GM12878 (cell line): Measurements from ENCODE around the gene MTHFR. TPM values are rescaled to one million over a fixed set of nuclear protein-coding genes. Genes with fewer than 3 reads are reported as not detected.
A peak's percentile ranks its signal among the peaks of the same experiment; 100 is the strongest.

Source experiments
- ATAC-seq: fragments of 200-7000 bp; cut with Tn5 transposase; 3 replicates; pipeline ENCODE4 v1.9.1; 2020; ENCODE audit warnings: mild to moderate bottlenecking, moderate library complexity
- BruUV-seq: library from RNA; stranded (reverse); fragments of 400-500 nt; replicated peaks from 2 replicates; lab custom pipeline; 2021; lab: Mats Ljungman, UMichigan
- CTCF ChIA-PET: fragments of 300-600 bp; sonication (Branson Sonifier 250); formaldehyde crosslinking; extraction: SDS; loops from one replicate; lab custom pipeline; 2021; ENCODE audit warnings: inconsistent platforms; lab: Yijun Ruan, JAX
- POLR2A ChIA-PET: fragments of 350-600 bp; formaldehyde crosslinking; extraction: SDS; loops from one replicate; lab custom pipeline; 2021; ENCODE audit warnings: inconsistent platforms; lab: Charles Lee
- RAD21 ChIA-PET: fragments of 300-600 bp; sonication (Branson Sonifier 250); formaldehyde crosslinking; loops from one replicate; lab custom pipeline; 2023; ENCODE audit warnings: antibody characterized with exemption; ENCODE audit not compliant: unreplicated experiment; lab: Charles Lee
- SMC1A ChIA-PET: fragments of 300-600 bp; sonication (Branson Sonifier 250); formaldehyde crosslinking; loops from one replicate; lab custom pipeline; 2023; ENCODE audit not compliant: unreplicated experiment, uncharacterized antibody; lab: Charles Lee
- DNase-seq: peaks from one replicate; pipeline ENCODE4 v3.0.0-alpha.2; 2011; ENCODE audit warnings: low read depth, low spot score
- FAIRE-seq: peaks from 3 replicates; lab custom pipeline; 2011; peaks lifted over from hg19 to GRCh38; lab: Jason Lieb, UNC
- H2AFZ ChIP-seq: 2 replicates; pipeline ENCODE4 v1.6.0; 2011; ENCODE audit warnings: low read depth, low read length, control low read depth; ENCODE audit not compliant: control insufficient read depth
- H3K27ac ChIP-seq: 2 replicates; pipeline ENCODE4 v1.5.1; 2011; ENCODE audit warnings: control low read depth; ENCODE audit not compliant: control insufficient read depth, insufficient read depth
- H3K27me3 ChIP-seq, 2 experiments: replicated peaks in 1 of 2; 2 replicates each; pipeline versions ENCODE4 v1.6.0 to v1.6.1; 2011; ENCODE audit warnings: low read length in 1 of 2; ENCODE audit not compliant: control insufficient read depth in 2 of 2, insufficient read depth in 2 of 2
- H3K36me3 ChIP-seq, 2 experiments: 2 replicates each; pipeline ENCODE4 v1.5.1; 2011; ENCODE audit warnings: low read length in 1 of 2; ENCODE audit not compliant: control insufficient read depth in 2 of 2, insufficient read depth in 2 of 2
- H3K4me1 ChIP-seq: 2 replicates; pipeline ENCODE4 v1.6.1; 2011; ENCODE audit warnings: mild to moderate bottlenecking, low read length, moderate library complexity, mixed read lengths; ENCODE audit not compliant: control insufficient read depth, insufficient read depth
- H3K4me2 ChIP-seq: 2 replicates; pipeline ENCODE4 v1.6.0; 2011; ENCODE audit warnings: control low read depth; ENCODE audit not compliant: control insufficient read depth, insufficient read depth
- H3K4me3 ChIP-seq: fragments of 200-600 bp; sonication (generic); 2 replicates; pipeline ENCODE4 v1.5.1; 2016
- H3K79me2 ChIP-seq: 2 replicates; pipeline ENCODE4 v1.6.0; 2011; ENCODE audit warnings: low read length; ENCODE audit not compliant: control insufficient read depth, insufficient read depth
- H3K9ac ChIP-seq: 2 replicates; pipeline ENCODE4 v1.8.0; 2011; ENCODE audit warnings: low read length, control low read depth, mixed read lengths; ENCODE audit not compliant: control insufficient read depth, insufficient read depth
- H3K9me3 ChIP-seq: replicated peaks from 3 replicates; pipeline ENCODE4 v1.5.1; 2011; ENCODE audit warnings: mild to moderate bottlenecking, low read length; ENCODE audit not compliant: control insufficient read depth, insufficient read depth
- H4K20me1 ChIP-seq: 2 replicates; pipeline ENCODE4 v1.6.0; 2011; ENCODE audit not compliant: control insufficient read depth, insufficient read depth
- CHD1 ChIP-seq: IDR thresholded peaks from 2 replicates; pipeline ENCODE4 v1.6.1; 2012; ENCODE audit warnings: low read depth, low read length, improper control_type of control experiment
- MEF2B ChIP-seq: fragments of 450-650 bp; IDR thresholded peaks from 2 replicates; pipeline ENCODE4 v1.6.1; 2018; ENCODE audit warnings: mild to moderate bottlenecking, moderate library complexity; ENCODE audit not compliant: partially characterized antibody, poor library complexity, severe bottlenecking
- NFYA ChIP-seq: IDR thresholded peaks from 2 replicates; pipeline ENCODE4 v1.6.1; 2011; ENCODE audit warnings: low read depth, mild to moderate bottlenecking, low read length, improper control_type of control experiment, borderline replicate concordance
- NR2C1 ChIP-seq: fragments of 450-650 bp; IDR thresholded peaks from 2 replicates; pipeline ENCODE4 v1.6.1; 2017; ENCODE audit warnings: antibody characterized with exemption, mild to moderate bottlenecking, moderate library complexity
- NR2F1 ChIP-seq: fragments of 450-650 bp; conservative IDR thresholded peaks from 2 replicates; pipeline ENCODE4 v1.6.1; 2017; ENCODE audit warnings: mild to moderate bottlenecking
- POLR2A ChIP-seq: IDR thresholded peaks from 2 replicates; pipeline ENCODE4 v1.6.1; 2011; ENCODE audit warnings: low read depth, mild to moderate bottlenecking, low read length
- RBBP5 ChIP-seq: fragments of 200-600 bp; sonication (generic); conservative IDR thresholded peaks from 2 replicates; pipeline ENCODE4 v1.6.1; 2016
- STAT1 ChIP-seq: fragments of 450-650 bp; conservative IDR thresholded peaks from 2 replicates; pipeline ENCODE4 v1.6.1; 2014; ENCODE audit warnings: antibody characterized with exemption, mild to moderate bottlenecking
- TAF1 ChIP-seq: IDR thresholded peaks from 2 replicates; pipeline ENCODE4 v1.6.1; 2011; ENCODE audit warnings: mild to moderate bottlenecking, low read depth, low read length, borderline replicate concordance
- ZNF24 ChIP-seq: fragments of 450-650 bp; IDR thresholded peaks from 2 replicates; pipeline ENCODE4 v1.6.1; 2017; ENCODE audit warnings: antibody characterized with exemption, mild to moderate bottlenecking
- ZNF622 ChIP-seq: fragments of 450-650 bp; IDR thresholded peaks from 2 replicates; pipeline ENCODE4 v1.6.1; 2017; ENCODE audit warnings: mild to moderate bottlenecking, inconsistent platforms
- WGBS: methylation state at CpG from one replicate; pipeline ENCODE4 v1.1.6; 2016; ENCODE audit warnings: low lambda C conversion rate; ENCODE audit not compliant: insufficient replicate concordance, insufficient coverage; ENCODE audit errors: missing lambda C conversion rate; 5-methylcytosine and 5-hydroxymethylcytosine counted together
- in situ Hi-C: fragments of 300-500 bp; cut with MboI; formaldehyde crosslinking; loops from 9 replicates; pipeline ENCODE4 v1.14.3; 2018; ENCODE audit warnings: mixed read lengths
- intact Hi-C: fragments of 100-400 bp; cut with micrococcal nuclease; formaldehyde crosslinking; loops from one replicate; pipeline ENCODE4 v1.14.2; 2022; ENCODE audit not compliant: unreplicated experiment
- polyA plus RNA-seq, 11 experiments: library from polyadenylated mRNA; depleted of rRNA in 4 of 11; unstranded in 6 of 11; stranded (reverse) in 5 of 11; fragments of >200 nt; fragmentation: Nextera tagmentation in 4 of 11; fragmentation: Illumina TruSeq in 1 of 11; extraction: Ambion mirVana in 4 of 11; extraction: Trizol in 1 of 11; gene quantifications; 1 replicate in 1 of 11; 2 replicates in 10 of 11; pipeline versions ENCODE4 v1.2.1 to v1.2.3, GENCODE V29; 2011 to 2016; ENCODE audit warnings: inconsistent platforms in 2 of 11, missing spikeins in 2 of 11, low read depth in 1 of 11
- total RNA-seq, 4 experiments: library from RNA; depleted of rRNA in 3 of 4; stranded (reverse); fragments of >200 nt in 3 of 4; fragmentation: Illumina TruSeq in 1 of 4; extraction: Trizol in 1 of 4; gene quantifications; 2 replicates each; pipeline versions ENCODE4 v1.2.1 to v1.2.3, GENCODE V29; 2013 to 2021
- TF ChIP-seq, protein P1 (sequence below): fragments of 450-650 bp; IDR thresholded peaks from 2 replicates; pipeline ENCODE4 v1.6.1; 2014; ENCODE audit warnings: mild to moderate bottlenecking
- TF ChIP-seq, protein P2 (sequence below): IDR thresholded peaks from 2 replicates; pipeline ENCODE4 v1.6.1; 2011; ENCODE audit warnings: borderline replicate concordance, low read depth, mild to moderate bottlenecking, moderate library complexity, mixed read lengths, low read length; ENCODE audit not compliant: insufficient read depth; ENCODE audit errors: extremely low read length

Gene MTHFR
- total and polyA plus RNA-seq, 10 of the 15 experiments (the other 5 are each of a cell fraction or from before 2014, with no cell fraction given), result 1.0 to 16.8 (median 9.4) TPM

DNA sequence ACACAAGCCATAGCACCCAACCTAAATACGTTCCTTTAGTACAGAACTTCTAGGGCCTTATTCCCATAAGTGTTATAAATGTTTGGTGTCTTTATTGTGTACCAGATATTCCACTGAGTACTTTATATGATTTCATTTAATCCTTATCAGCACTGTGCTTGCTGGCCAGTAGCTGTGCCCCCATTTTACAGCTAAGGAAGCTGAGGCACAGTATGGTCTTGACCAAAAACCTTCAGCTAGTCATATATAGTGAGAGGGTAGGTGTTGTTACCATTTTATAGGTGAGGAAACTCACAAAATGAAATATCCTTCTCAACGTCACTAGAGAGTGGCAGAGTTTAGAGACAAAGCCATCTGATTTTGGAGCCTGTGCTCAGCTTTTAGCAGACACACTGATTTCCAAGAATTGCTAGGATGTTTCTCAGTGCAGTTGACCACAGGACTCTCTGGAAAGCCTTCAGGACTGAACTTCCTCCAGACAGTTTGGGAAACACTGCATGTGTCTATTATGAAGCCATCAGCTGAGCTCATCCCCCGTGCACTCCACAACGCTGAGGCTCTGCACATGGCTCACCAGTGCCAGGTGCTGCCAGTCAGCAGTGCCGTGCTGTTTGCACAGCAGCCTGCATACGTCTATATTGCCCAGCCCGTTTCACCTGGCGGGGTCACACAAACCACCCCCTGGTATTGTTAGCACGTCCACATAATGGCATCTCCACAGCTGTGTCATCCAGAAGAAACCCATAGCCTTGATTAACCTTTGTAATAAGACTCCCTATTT lies 26.4 kb upstream of the MTHFR start:
- Histone ChIP-seq H3K4me2 (no peak overlapping the region), H3K27me3 (no peaks in the 10 kb centered on the region), H3K9ac (no peak overlapping the region), H3K9me3 (no peaks in the 10 kb centered on the region), H3K4me1 (no peaks in the 10 kb centered on the region), H2AFZ (no peak overlapping the region), H3K27ac (no peak overlapping the region), H3K36me3 (peaks cover 29 to 35% of the 10 kb centered on the region in 2 experiments), H3K79me2 (no peaks in the 10 kb centered on the region), H3K4me3 (no peak overlapping the region), H4K20me1 (no peaks in the 10 kb centered on the region)
- POLR2A ChIA-PET, result no interaction called here
- 86% methylated on average over 9 of the region's 9 CpGs for WGBS
- DNase-seq (no peak), FAIRE-seq (no peak), ATAC-seq (no peak)
- no TSS peak for BruUV-seq
- TF ChIP-seq ZNF622, result no peak
- TF ChIP-seq POLR2A, result 0 out of 2 replicates have a peak, but pooled peaks have one; percentile 23
- TF ChIP-seq, protein P1, sequence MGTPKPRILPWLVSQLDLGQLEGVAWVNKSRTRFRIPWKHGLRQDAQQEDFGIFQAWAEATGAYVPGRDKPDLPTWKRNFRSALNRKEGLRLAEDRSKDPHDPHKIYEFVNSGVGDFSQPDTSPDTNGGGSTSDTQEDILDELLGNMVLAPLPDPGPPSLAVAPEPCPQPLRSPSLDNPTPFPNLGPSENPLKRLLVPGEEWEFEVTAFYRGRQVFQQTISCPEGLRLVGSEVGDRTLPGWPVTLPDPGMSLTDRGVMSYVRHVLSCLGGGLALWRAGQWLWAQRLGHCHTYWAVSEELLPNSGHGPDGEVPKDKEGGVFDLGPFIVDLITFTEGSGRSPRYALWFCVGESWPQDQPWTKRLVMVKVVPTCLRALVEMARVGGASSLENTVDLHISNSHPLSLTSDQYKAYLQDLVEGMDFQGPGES, result no peak
- in situ Hi-C loops, result no loop called here
- RAD21 ChIA-PET, result no interaction called here
- CTCF ChIA-PET, result interaction anchor here (0.8 to 1.3 kb wide), 2 partner anchors 60 to 178 kb away, joined by 3 to 4 read pairs; no protein-coding TSS in a partner anchor
- intact Hi-C loops, result no loop called here
- SMC1A ChIA-PET, result no interaction called here

DNA sequence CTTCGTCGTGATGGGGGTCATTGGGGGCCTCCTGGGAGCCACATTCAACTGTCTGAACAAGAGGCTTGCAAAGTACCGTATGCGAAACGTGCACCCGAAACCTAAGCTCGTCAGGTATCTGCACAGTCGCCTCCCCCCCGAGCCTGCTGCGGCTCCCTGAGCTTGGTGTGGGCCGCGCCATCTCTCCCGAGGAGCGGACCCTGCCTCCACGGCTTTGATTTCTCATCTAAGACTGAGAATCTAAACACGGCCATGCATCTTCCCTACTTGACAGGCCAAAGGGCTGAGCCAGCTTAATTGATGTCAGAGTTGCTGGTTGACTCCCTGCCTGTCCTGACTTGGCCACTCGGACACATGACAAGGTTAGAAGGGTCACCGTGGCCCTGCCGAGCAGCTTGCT lies 22.7 kb upstream of the MTHFR start:
- 95% methylated on average over 19 of the region's 19 CpGs for WGBS
- ChIA-PET POLR2A (interaction anchor here (1.2 kb wide), 1 partner anchor 22 kb away, joined by 3 read pairs; no protein-coding TSS in a partner anchor), CTCF (interaction anchor here (0.6 to 1.5 kb wide), 2 partner anchors 10 to 164 kb away, joined by 3 read pairs; no protein-coding TSS in a partner anchor)
- TF ChIP-seq NR2F1, result no peak
- no peak for TF ChIP-seq TAF1
- no peak for TF ChIP-seq RBBP5
- no peak for TF ChIP-seq ZNF24
- no peak for TF ChIP-seq MEF2B
- TF ChIP-seq, protein P2, sequence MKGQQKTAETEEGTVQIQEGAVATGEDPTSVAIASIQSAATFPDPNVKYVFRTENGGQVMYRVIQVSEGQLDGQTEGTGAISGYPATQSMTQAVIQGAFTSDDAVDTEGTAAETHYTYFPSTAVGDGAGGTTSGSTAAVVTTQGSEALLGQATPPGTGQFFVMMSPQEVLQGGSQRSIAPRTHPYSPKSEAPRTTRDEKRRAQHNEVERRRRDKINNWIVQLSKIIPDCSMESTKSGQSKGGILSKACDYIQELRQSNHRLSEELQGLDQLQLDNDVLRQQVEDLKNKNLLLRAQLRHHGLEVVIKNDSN, result no peak
- no peak for TF ChIP-seq NR2C1
- no peak for TF ChIP-seq CHD1
- no peak for TF ChIP-seq STAT1
- TF ChIP-seq NFYA, result no peak

More for the DNA sequence above, 22.7 kb upstream of the MTHFR start:
- no peak for ATAC-seq
- H2AFZ ChIP-seq, result no peak overlapping the region
- no peak overlapping the region for H3K9ac ChIP-seq
- no peaks in the 10 kb centered on the region for H4K20me1 ChIP-seq
- no peak overlapping the region for H3K4me2 ChIP-seq
- H3K79me2 ChIP-seq, result no peaks in the 10 kb centered on the region
- no peak overlapping the region for H3K4me3 ChIP-seq
- in situ Hi-C loops (no loop called here), intact Hi-C loops (no loop called here)
- no peaks in the 10 kb centered on the region for H3K9me3 ChIP-seq
- no peak for FAIRE-seq
- ChIA-PET RAD21 (interaction anchor here (1.0 to 1.2 kb wide), 2 partner anchors 10 to 44 kb away, joined by 3 to 4 read pairs; no protein-coding TSS in a partner anchor), SMC1A (interaction anchor here (0.8 kb wide), 1 partner anchor 43 kb away, joined by 4 read pairs; no protein-coding TSS in a partner anchor)
- no TSS peak for BruUV-seq
- H3K36me3 ChIP-seq, result peaks cover 13 to 26% of the 10 kb centered on the region in 2 experiments
- H3K27ac ChIP-seq, result no peak overlapping the region
- no peak for DNase-seq
- no peaks in the 10 kb centered on the region for H3K27me3 ChIP-seq
- no peaks in the 10 kb centered on the region for H3K4me1 ChIP-seq
